Measurements from ENCODE around the gene FBXW4.

- TF ChIP-seq CTCF (IDR thresholded peaks at IDR 0.05): no peak
- TF ChIP-seq ZFX (IDR thresholded peaks at IDR 0.05; ENCODE audit: borderline replicate concordance): no peak
These were observed at the start of gene FBXW4 for GRCh38 chr10:101694674-101695403.

Measured in 22Rv1 (cell line).